ENCODE measurements around the gene KPNA1.

KPNA1 gene

DNA sequence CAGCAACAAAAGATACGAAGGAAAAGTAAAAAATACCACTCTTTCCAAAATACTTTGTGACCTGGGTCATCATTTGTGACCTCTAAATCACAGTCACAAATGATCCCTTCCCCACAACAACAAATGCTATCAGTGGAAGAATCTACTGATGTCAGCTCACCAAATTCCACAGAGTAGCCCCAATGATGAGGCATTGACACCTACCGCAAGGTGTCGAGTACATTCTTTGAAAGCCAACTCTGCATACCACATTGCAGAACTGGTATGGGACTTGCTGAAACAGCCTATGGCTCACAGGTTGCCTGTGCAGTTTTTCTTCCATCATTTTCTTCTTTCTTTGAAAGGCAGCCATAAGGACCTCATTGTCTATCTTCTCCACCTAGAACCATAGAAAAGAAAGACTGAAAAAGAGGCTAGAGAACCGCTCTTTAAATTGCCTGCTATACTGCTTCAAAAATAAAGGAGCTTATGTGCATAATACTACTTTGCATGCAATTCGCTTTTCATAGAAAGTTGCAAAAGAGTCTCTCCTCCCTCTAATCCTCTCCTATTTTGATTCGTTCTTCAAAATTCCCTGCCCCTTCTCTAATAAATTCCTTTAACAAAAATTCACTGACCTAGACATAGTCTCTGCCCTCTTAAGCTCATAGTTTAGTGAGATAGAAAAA lies 21.4 kb upstream of the KPNA1 start:
- no peak overlapping the region for H2BK12ac ChIP-seq (ENCODE audit: low read length)
- no peak overlapping the region for H2BK15ac ChIP-seq (ENCODE audit: low read length)
- no peak overlapping the region for H2BK5ac ChIP-seq (ENCODE audit: low read length)
- H3K4ac ChIP-seq (ENCODE audit: low read length) = no peak overlapping the region
- H3K36me3 ChIP-seq (replicated peaks in 1 of 2; ENCODE audit: control insufficient read depth in 2 of 2, insufficient read depth in 2 of 2, low read length in 2 of 2) = peaks cover 0 to 55% of the 10 kb centered on the region in 2 donors
- H3K79me1 ChIP-seq (ENCODE audit: low read depth, low read length) = no peaks in the 10 kb centered on the region
- H3K18ac ChIP-seq (ENCODE audit: low read length) = no peak overlapping the region
- no peak overlapping the region for H2AFZ ChIP-seq (ENCODE audit: low read length)
- no peak overlapping the region for H4K8ac ChIP-seq (ENCODE audit: low read depth, low read length)
- WGBS, 2 donors (ENCODE audit: extremely low coverage in 2 of 2, insufficient read length in 2 of 2, insufficient replicate concordance in 1 of 2) = no CpG with 5 or more reads among the region's 6 CpGs
- no peak overlapping the region for H3K4me3 ChIP-seq (ENCODE audit: low read length in 2 of 2)
- no peak for DNase-seq (ENCODE audit: low spot score)
- no peak overlapping the region for H2AK5ac ChIP-seq (ENCODE audit: low read depth, low read length)
- no peaks in the 10 kb centered on the region for H3K27me3 ChIP-seq (ENCODE audit: control insufficient read depth in 3 of 3, insufficient read depth in 3 of 3, low read depth in 1 of 3, low read length in 3 of 3)
- H4K91ac ChIP-seq (ENCODE audit: low read depth, low read length, poor library complexity) = no peak overlapping the region
- no peak overlapping the region for H3K14ac ChIP-seq (ENCODE audit: low read length)
- H2BK120ac ChIP-seq (ENCODE audit: low read depth, low read length) = no peak overlapping the region
- no peak overlapping the region for H3K23ac ChIP-seq (ENCODE audit: low read depth, low read length, poor library complexity)
- H3K9me3 ChIP-seq (replicated peaks in 1 of 2; ENCODE audit: control insufficient read depth in 2 of 2, insufficient read depth in 1 of 2, low read depth in 1 of 2, low read length in 2 of 2) = peaks cover 0 to 2% of the 10 kb centered on the region in 2 donors
- H3K4me1 ChIP-seq (ENCODE audit: control insufficient read depth in 2 of 2, insufficient read depth in 1 of 2, low read depth in 1 of 2, low read length in 2 of 2) = no peaks in the 10 kb centered on the region
- H3K27ac ChIP-seq (replicated peaks; ENCODE audit: low read length) = no peak overlapping the region
- H3K4me2 ChIP-seq (ENCODE audit: insufficient read depth, low read length, poor library complexity, severe bottlenecking) = no peak overlapping the region
- H3K9ac ChIP-seq (ENCODE audit: low read depth, low read length, poor library complexity) = no peak overlapping the region

GRCh38 chr3:122533931-122534334 lies 19.2 kb upstream of the KPNA1 start:
- no peak overlapping the region for H3K9ac ChIP-seq (ENCODE audit: low read depth, low read length, poor library complexity)
- H3K4ac ChIP-seq (ENCODE audit: low read length) = no peak overlapping the region
- no peak overlapping the region for H2BK12ac ChIP-seq (ENCODE audit: low read length)
- no peak overlapping the region for H2BK120ac ChIP-seq (ENCODE audit: low read depth, low read length)
- no CpG with 5 or more reads among the region's 1 CpG for WGBS, 2 donors (ENCODE audit: extremely low coverage in 2 of 2, insufficient read length in 2 of 2, insufficient replicate concordance in 1 of 2)
- H3K23ac ChIP-seq (ENCODE audit: low read depth, low read length, poor library complexity) = no peak overlapping the region
- H2AK5ac ChIP-seq (ENCODE audit: low read depth, low read length) = no peak overlapping the region
- no peak overlapping the region for H3K4me3 ChIP-seq (ENCODE audit: low read length in 2 of 2)
- no peaks in the 10 kb centered on the region for H3K79me1 ChIP-seq (ENCODE audit: low read depth, low read length)
- no peak overlapping the region for H2BK5ac ChIP-seq (ENCODE audit: low read length)
- H3K9me3 ChIP-seq (replicated peaks in 1 of 2; ENCODE audit: control insufficient read depth in 2 of 2, insufficient read depth in 1 of 2, low read depth in 1 of 2, low read length in 2 of 2) = peaks cover 0 to 2% of the 10 kb centered on the region in 2 donors
- H4K8ac ChIP-seq (ENCODE audit: low read depth, low read length) = no peak overlapping the region
- H3K4me2 ChIP-seq (ENCODE audit: insufficient read depth, low read length, poor library complexity, severe bottlenecking) = no peak overlapping the region
- H3K18ac ChIP-seq (ENCODE audit: low read length) = no peak overlapping the region
- no peak overlapping the region for H3K27ac ChIP-seq (replicated peaks; ENCODE audit: low read length)
- H3K14ac ChIP-seq (ENCODE audit: low read length) = no peak overlapping the region
- H4K91ac ChIP-seq (ENCODE audit: low read depth, low read length, poor library complexity) = no peak overlapping the region
- H2AFZ ChIP-seq (ENCODE audit: low read length) = no peak overlapping the region
- peaks cover 0 to 45% of the 10 kb centered on the region in 2 donors for H3K36me3 ChIP-seq (replicated peaks in 1 of 2; ENCODE audit: control insufficient read depth in 2 of 2, insufficient read depth in 2 of 2, low read length in 2 of 2)
- no peaks in the 10 kb centered on the region for H3K27me3 ChIP-seq (ENCODE audit: control insufficient read depth in 3 of 3, insufficient read depth in 3 of 3, low read depth in 1 of 3, low read length in 3 of 3)
- no peaks in the 10 kb centered on the region for H3K4me1 ChIP-seq (ENCODE audit: control insufficient read depth in 2 of 2, insufficient read depth in 1 of 2, low read depth in 1 of 2, low read length in 2 of 2)
- no peak overlapping the region for H2BK15ac ChIP-seq (ENCODE audit: low read length)
- DNase-seq (ENCODE audit: low spot score) = no peak

DNA sequence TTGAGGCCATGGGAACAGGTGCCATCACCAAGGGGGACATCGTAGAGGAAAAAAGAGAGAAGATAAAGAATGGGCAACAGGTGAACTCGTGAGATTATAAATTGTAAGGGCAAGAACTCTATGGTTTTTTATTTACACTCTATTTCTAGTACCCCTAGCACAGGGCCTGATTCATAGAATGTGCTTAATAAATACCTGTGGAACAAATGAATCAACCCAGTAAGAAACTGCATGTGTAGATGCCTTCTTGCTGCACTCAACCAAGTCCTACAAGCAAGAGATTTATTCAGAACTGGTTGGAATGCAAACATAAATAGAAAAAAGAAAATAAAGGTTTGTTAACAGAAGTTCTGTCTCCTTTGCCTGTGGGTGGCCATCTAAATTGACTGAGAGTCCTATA lies 18.7 kb upstream of the KPNA1 start:
- Histone ChIP-seq H3K4ac (ENCODE audit: low read length) (no peak overlapping the region), H2BK15ac (ENCODE audit: low read length) (no peak overlapping the region), H4K8ac (ENCODE audit: low read depth, low read length) (no peak overlapping the region), H3K4me2 (ENCODE audit: insufficient read depth, low read length, poor library complexity, severe bottlenecking) (no peak overlapping the region), H2BK5ac (ENCODE audit: low read length) (no peak overlapping the region), H2AK5ac (ENCODE audit: low read depth, low read length) (no peak overlapping the region), H2BK12ac (ENCODE audit: low read length) (no peak overlapping the region), H4K91ac (ENCODE audit: low read depth, low read length, poor library complexity) (no peak overlapping the region), H3K27ac (replicated peaks; ENCODE audit: low read length) (no peak overlapping the region), H3K27me3 (ENCODE audit: control insufficient read depth in 3 of 3, insufficient read depth in 3 of 3, low read depth in 1 of 3, low read length in 3 of 3) (no peaks in the 10 kb centered on the region), H3K9me3 (replicated peaks in 1 of 2; ENCODE audit: control insufficient read depth in 2 of 2, insufficient read depth in 1 of 2, low read depth in 1 of 2, low read length in 2 of 2) (peaks cover 0 to 2% of the 10 kb centered on the region in 2 donors), H3K36me3 (replicated peaks in 1 of 2; ENCODE audit: control insufficient read depth in 2 of 2, insufficient read depth in 2 of 2, low read length in 2 of 2) (peaks cover 0 to 45% of the 10 kb centered on the region in 2 donors), H3K4me3 (ENCODE audit: low read length in 2 of 2) (no peak overlapping the region), H3K14ac (ENCODE audit: low read length) (no peak overlapping the region), H3K23ac (ENCODE audit: low read depth, low read length, poor library complexity) (no peak overlapping the region), H3K9ac (ENCODE audit: low read depth, low read length, poor library complexity) (no peak overlapping the region), H3K18ac (ENCODE audit: low read length) (no peak overlapping the region), H2BK120ac (ENCODE audit: low read depth, low read length) (no peak overlapping the region), H3K4me1 (ENCODE audit: control insufficient read depth in 2 of 2, insufficient read depth in 1 of 2, low read depth in 1 of 2, low read length in 2 of 2) (no peaks in the 10 kb centered on the region), H2AFZ (ENCODE audit: low read length) (no peak overlapping the region), H3K79me1 (ENCODE audit: low read depth, low read length) (no peaks in the 10 kb centered on the region)
- WGBS, 2 donors (ENCODE audit: extremely low coverage in 2 of 2, insufficient read length in 2 of 2, insufficient replicate concordance in 1 of 2) = no CpG with 5 or more reads among the region's 2 CpGs
- no peak for DNase-seq (ENCODE audit: low spot score)

DNA sequence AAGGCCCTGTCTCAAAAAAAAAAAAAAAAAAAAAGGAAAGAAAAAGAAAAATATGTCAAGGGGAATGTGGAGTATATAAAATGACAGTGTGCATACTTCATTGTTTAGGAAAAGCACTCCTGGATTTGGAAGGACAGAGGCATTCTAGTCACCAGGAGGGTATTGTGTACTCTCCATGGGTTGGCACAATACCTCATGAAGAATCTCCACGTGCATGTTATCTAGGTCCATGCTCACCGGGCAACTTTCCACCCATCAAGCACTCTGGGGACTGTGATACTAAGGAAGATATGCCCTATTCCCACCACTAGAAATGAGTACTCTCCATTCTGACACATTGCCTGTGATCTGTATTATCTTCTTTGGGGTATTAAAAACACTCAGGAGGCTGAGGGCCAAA lies 15.4 kb upstream of the KPNA1 start:
- H3K4me1 ChIP-seq (ENCODE audit: control insufficient read depth in 2 of 2, insufficient read depth in 1 of 2, low read depth in 1 of 2, low read length in 2 of 2) = no peaks in the 10 kb centered on the region
- no peak overlapping the region for H2BK120ac ChIP-seq (ENCODE audit: low read depth, low read length)
- H4K8ac ChIP-seq (ENCODE audit: low read depth, low read length) = no peak overlapping the region
- peaks cover 0 to 2% of the 10 kb centered on the region in 2 donors for H3K9me3 ChIP-seq (replicated peaks in 1 of 2; ENCODE audit: control insufficient read depth in 2 of 2, insufficient read depth in 1 of 2, low read depth in 1 of 2, low read length in 2 of 2)
- no peak overlapping the region for H3K14ac ChIP-seq (ENCODE audit: low read length)
- H4K91ac ChIP-seq (ENCODE audit: low read depth, low read length, poor library complexity) = no peak overlapping the region
- no peak overlapping the region for H2BK5ac ChIP-seq (ENCODE audit: low read length)
- DNase-seq (ENCODE audit: low spot score) = no peak
- no peak overlapping the region for H3K4me3 ChIP-seq (ENCODE audit: low read length in 2 of 2)
- H2BK12ac ChIP-seq (ENCODE audit: low read length) = no peak overlapping the region
- H3K9ac ChIP-seq (ENCODE audit: low read depth, low read length, poor library complexity) = no peak overlapping the region
- no CpG with 5 or more reads among the region's 2 CpGs for WGBS, 2 donors (ENCODE audit: extremely low coverage in 2 of 2, insufficient read length in 2 of 2, insufficient replicate concordance in 1 of 2)
- H3K27me3 ChIP-seq (ENCODE audit: control insufficient read depth in 3 of 3, insufficient read depth in 3 of 3, low read depth in 1 of 3, low read length in 3 of 3) = no peaks in the 10 kb centered on the region
- peaks cover 0 to 39% of the 10 kb centered on the region in 2 donors for H3K36me3 ChIP-seq (replicated peaks in 1 of 2; ENCODE audit: control insufficient read depth in 2 of 2, insufficient read depth in 2 of 2, low read length in 2 of 2)
- no peak overlapping the region for H3K4ac ChIP-seq (ENCODE audit: low read length)
- H3K23ac ChIP-seq (ENCODE audit: low read depth, low read length, poor library complexity) = no peak overlapping the region
- H2AFZ ChIP-seq (ENCODE audit: low read length) = no peak overlapping the region
- no peak overlapping the region for H2AK5ac ChIP-seq (ENCODE audit: low read depth, low read length)
- no peaks in the 10 kb centered on the region for H3K79me1 ChIP-seq (ENCODE audit: low read depth, low read length)
- H3K18ac ChIP-seq (ENCODE audit: low read length) = no peak overlapping the region
- no peak overlapping the region for H2BK15ac ChIP-seq (ENCODE audit: low read length)
- H3K27ac ChIP-seq (replicated peaks; ENCODE audit: low read length) = no peak overlapping the region
- no peak overlapping the region for H3K4me2 ChIP-seq (ENCODE audit: insufficient read depth, low read length, poor library complexity, severe bottlenecking)
